HepG2 (cell line): ENCODE data around the gene RUSC1. TPM values are rescaled to one million over a fixed set of nuclear protein-coding genes. Genes with fewer than 3 reads are reported as not detected.

Source experiments
- ARNTL ChIP-seq: sonication (generic); formaldehyde crosslinking; IDR thresholded peaks from 2 replicates; pipeline ENCODE4 v1.4.0; 2020; ENCODE audit warnings: mild to moderate bottlenecking, missing genetic modification reagents
- CAMTA2 ChIP-seq: sonication (generic); formaldehyde crosslinking; IDR thresholded peaks from 2 replicates; pipeline ENCODE4 v1.4.0; 2020; ENCODE audit warnings: mild to moderate bottlenecking, missing genetic modification reagents, borderline replicate concordance
- CSRNP1 ChIP-seq: sonication (generic); formaldehyde crosslinking; IDR thresholded peaks from 2 replicates; pipeline ENCODE4 v1.8.1; 2023; ENCODE audit warnings: mild to moderate bottlenecking, missing genetic modification reagents
- IRF1 ChIP-seq: sonication (generic); formaldehyde crosslinking; IDR thresholded peaks from 2 replicates; pipeline ENCODE4 v1.4.0; 2020; ENCODE audit warnings: low read depth, mild to moderate bottlenecking, missing genetic modification reagents
- IRF2 ChIP-seq: IDR thresholded peaks from 2 replicates; pipeline ENCODE4 v1.6.1; 2018; ENCODE audit warnings: missing genetic modification reagents, missing compliant biosample characterization
- ISX ChIP-seq: sonication (generic); formaldehyde crosslinking; conservative IDR thresholded peaks from 2 replicates; pipeline ENCODE4 v1.5.0; 2020; ENCODE audit warnings: missing genetic modification reagents
- MIER2 ChIP-seq: IDR thresholded peaks from 2 replicates; pipeline ENCODE4 v1.6.1; 2016; ENCODE audit warnings: missing biosample characterization, missing genetic modification reagents
- NCOA2 ChIP-seq: sonication (generic); formaldehyde crosslinking; IDR thresholded peaks from 2 replicates; pipeline ENCODE4 v1.8.0; 2022; ENCODE audit warnings: inconsistent platforms
- NFATC3 ChIP-seq: sonication (generic); formaldehyde crosslinking; IDR thresholded peaks from 2 replicates; pipeline ENCODE4 v1.5.1; 2020; ENCODE audit warnings: mild to moderate bottlenecking, missing genetic modification reagents
- NR1H2 ChIP-seq: sonication (generic); formaldehyde crosslinking; IDR thresholded peaks from 2 replicates; pipeline ENCODE4 v1.8.1; 2022; ENCODE audit warnings: low read depth, missing genetic modification reagents, borderline replicate concordance
- PHF8 ChIP-seq: sonication (generic); formaldehyde crosslinking; IDR thresholded peaks from 2 replicates; pipeline ENCODE4 v1.5.0; 2020; ENCODE audit warnings: missing genetic modification reagents
- RBFOX2 ChIP-seq: fragments of 200-400 bp; formaldehyde crosslinking; IDR thresholded peaks from 2 replicates; pipeline ENCODE4 v1.6.1; 2017; ENCODE audit warnings: low read depth, mild to moderate bottlenecking, low read length
- REST ChIP-seq, 2 experiments: IDR thresholded peaks; 2 replicates each; pipeline ENCODE4 v1.6.1; 2011 to 2012; ENCODE audit warnings: low read length in 2 of 2, borderline replicate concordance in 1 of 2, low read depth in 1 of 2, mild to moderate bottlenecking in 1 of 2, moderate library complexity in 1 of 2
- RXRB ChIP-seq: IDR thresholded peaks from 2 replicates; pipeline ENCODE4 v1.6.1; 2016; ENCODE audit warnings: borderline replicate concordance, missing genetic modification reagents, missing compliant biosample characterization
- ZNF558 ChIP-seq: sonication (generic); formaldehyde crosslinking; IDR thresholded peaks from 2 replicates; pipeline ENCODE4 v1.9.0; 2022; ENCODE audit warnings: mild to moderate bottlenecking, missing genetic modification reagents, borderline replicate concordance
- polyA plus RNA-seq, 8 experiments: library from polyadenylated mRNA; depleted of rRNA in 3 of 8; stranded (reverse) in 7 of 8; unstranded in 1 of 8; fragments of >200 nt; fragmentation: Illumina TruSeq in 4 of 8; extraction: Trizol in 4 of 8; gene quantifications; 2 replicates each; pipeline versions ENCODE4 v1.2.1 to v1.2.3, GENCODE V29; 2011 to 2016; ENCODE audit warnings: low read depth in 4 of 8, missing spikeins in 1 of 8, mixed read lengths in 1 of 8; ENCODE audit not compliant: insufficient read depth in 1 of 8
- total RNA-seq, 5 experiments: library from RNA; depleted of rRNA; stranded (reverse); fragments of >200 nt; fragmentation: Illumina TruSeq; extraction: Trizol; gene quantifications; 2 replicates each; pipeline ENCODE4 v1.2.3, GENCODE V29; 2016; ENCODE audit warnings: low read depth in 1 of 5
- TF ChIP-seq, protein P1 (sequence below): sonication (generic); formaldehyde crosslinking; IDR thresholded peaks from 2 replicates; pipeline ENCODE4 v1.5.0; 2020; ENCODE audit warnings: missing genetic modification reagents
- TF ChIP-seq, protein P2 (sequence below): sonication (generic); formaldehyde crosslinking; IDR thresholded peaks from 2 replicates; pipeline ENCODE4 v1.4.0; 2020; ENCODE audit warnings: missing genetic modification reagents

RUSC1 gene
- total and polyA plus RNA-seq, 2 of the 13 experiments (the other 11 are each of a cell fraction or from before 2014, with no cell fraction given) = 18.7 to 20.4 TPM

DNA sequence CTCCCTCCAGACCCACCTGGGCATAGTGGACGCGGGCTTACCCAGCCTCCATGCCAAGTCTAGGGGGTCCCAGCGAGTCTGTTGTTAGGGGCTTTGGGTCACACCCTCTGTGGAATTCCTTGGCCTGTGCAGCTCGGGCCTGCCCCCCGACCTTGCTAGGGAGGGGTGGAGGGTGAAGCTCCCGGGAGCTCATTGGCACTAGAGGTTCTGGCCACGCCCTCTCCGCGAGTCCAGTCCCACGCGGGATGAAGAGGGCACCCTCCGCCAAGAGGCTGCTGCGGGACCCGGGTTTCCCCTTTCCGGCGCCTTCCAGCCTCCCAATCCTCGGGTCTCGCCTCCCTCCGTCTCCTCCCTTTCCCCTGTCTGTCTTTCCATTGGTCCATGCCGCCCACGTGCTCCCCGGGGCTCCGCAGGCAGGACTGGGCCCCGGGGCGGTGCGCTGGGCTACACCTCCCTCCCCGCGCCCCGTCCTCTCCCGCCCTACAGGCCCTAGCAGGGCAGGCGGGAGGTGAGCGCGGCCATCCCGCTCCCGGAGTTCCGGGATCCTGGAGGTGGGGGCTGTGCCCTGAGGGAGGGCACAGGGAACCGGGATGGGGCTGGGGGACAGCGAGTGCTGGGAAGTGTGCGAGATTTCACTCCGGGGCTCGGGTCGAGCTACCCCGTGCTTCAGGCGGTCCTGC is 3.5 kb downstream of the RUSC1 start (continued):
- TF ChIP-seq CAMTA2 (CRISPR knock-in tag) (no peak; the same call in 1 of the 2 replicates), PHF8 (peak; percentile 83), REST (IDR thresholded peaks at IDR 0.05; ENCODE audit: borderline replicate concordance in 1 of 2, low read depth in 1 of 2, low read length in 2 of 2) (no peak), MIER2 (no peak), IRF1 (CRISPR knock-in tag) (0 out of 2 replicates have a peak, but pooled peaks have one; percentile 37), ARNTL (CRISPR knock-in tag) (0 out of 2 replicates have a peak, but pooled peaks have one; percentile 5), ISX (CRISPR knock-in tag) (no peak), CSRNP1 (peak; percentile 65; the same call in 1 of the 2 replicates), RBFOX2 (peak; percentile 76), NR1H2 (no peak), NCOA2 (no peak), ZNF558 (no peak), RXRB (CRISPR knock-in tag) (peak; percentile 23; the same call in 1 of the 2 replicates), IRF2 (CRISPR knock-in tag) (peak; percentile 60; the same call in 1 of the 2 replicates), NFATC3 (CRISPR knock-in tag) (no peak)
- TF ChIP-seq, protein P1, sequence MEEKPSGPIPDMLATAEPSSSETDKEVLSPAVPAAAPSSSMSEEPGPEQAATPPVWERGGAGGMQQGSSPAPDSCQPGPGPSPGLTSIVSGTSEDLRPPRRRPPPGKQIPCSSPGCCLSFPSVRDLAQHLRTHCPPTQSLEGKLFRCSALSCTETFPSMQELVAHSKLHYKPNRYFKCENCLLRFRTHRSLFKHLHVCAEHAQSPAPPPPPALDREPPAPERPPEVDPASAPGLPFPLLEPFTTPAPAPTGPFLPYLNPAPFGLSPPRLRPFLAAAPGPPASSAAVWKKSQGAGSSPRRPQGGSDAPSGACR (CRISPR knock-in tag) = no peak; the same call in 1 of the 2 replicates
- TF ChIP-seq, protein P2, sequence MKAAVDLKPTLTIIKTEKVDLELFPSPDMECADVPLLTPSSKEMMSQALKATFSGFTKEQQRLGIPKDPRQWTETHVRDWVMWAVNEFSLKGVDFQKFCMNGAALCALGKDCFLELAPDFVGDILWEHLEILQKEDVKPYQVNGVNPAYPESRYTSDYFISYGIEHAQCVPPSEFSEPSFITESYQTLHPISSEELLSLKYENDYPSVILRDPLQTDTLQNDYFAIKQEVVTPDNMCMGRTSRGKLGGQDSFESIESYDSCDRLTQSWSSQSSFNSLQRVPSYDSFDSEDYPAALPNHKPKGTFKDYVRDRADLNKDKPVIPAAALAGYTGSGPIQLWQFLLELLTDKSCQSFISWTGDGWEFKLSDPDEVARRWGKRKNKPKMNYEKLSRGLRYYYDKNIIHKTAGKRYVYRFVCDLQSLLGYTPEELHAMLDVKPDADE (CRISPR knock-in tag) = 0 out of 2 replicates have a peak, but pooled peaks have one; percentile 42
